T-helper 2 cell treated with Interferon-gamma antibody and Interleukin-4, amounts not matched to agents 100 ng/mL and 5 ng/mL, for 36 hours (primary cell): ENCODE data around the gene PDE4B. TPM values are rescaled to one million over a fixed set of nuclear protein-coding genes. Genes with fewer than 3 reads are reported as not detected.

ENCODE experiments used
- intact Hi-C: fragments of 100-400 bp; cut with micrococcal nuclease; formaldehyde crosslinking; loops from one replicate; pipeline ENCODE4 v1.15.1; 2023
- total RNA-seq: library from RNA; stranded (reverse); gene quantifications from 2 replicates; pipeline ENCODE4 v1.2.3, GENCODE V29; 2022

Gene PDE4B
- total RNA-seq = 15.6 and 16.9 TPM in 2 replicates

DNA sequence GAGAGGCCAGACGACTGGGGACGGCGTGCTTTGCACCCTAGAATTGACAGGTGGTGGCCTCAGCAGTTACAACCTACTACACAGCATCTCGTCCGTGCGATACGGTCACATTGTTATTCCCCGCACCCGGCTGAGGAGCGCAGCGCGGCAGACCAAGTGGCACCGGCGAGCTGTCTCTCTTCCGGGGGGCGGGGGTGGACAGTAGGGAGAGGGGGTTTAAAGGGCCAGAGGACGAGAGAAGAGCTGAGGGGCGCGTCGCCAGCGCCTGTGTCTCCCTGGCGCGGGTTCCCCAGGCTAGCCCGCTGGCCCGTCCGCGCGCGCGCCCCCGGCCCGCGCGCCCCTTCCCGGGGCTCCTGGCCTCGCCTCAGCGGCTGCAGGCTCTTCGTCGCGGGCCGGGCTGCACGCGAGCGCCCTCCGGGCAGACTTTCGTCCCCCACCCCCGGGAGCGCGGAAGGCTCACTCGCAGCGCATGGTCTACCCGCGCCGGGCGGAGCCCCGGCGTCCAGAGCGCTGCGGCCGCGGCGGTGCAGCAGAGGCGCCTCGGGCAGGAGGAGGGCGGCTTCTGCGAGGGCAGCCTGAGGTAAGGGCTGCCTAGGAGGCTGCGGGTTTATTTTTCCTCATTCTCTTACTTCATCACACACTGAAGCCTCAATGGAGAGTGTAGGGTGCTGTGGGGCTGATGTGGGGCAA, at the start of gene PDE4B:
Gene PDE4B, plus strand, starts transcription at position 227 of the 690 bp plus-strand sequence.
- intact Hi-C loops = no loop called here

DNA sequence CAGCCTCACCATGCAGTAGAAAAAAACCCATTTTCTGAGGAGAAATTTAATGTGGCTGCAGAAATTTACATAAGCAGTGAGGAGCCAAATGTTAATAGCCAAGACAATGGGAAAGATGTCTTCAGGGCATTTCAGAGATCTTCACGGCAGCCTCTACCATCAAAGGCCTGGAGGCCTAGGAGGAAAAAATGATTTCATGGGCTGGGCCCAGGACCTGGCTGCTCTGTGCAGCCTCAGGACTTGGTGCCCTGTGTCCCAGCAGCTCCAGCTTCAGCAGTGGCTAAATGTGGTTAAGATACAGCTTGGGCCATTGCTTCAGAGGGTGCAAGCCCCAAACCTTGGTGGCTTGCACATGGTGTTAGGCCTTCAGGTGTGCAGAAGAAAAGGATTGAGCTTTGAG, 48.0 kb upstream of the PDE4B start:
- intact Hi-C loops = no loop called here

DNA sequence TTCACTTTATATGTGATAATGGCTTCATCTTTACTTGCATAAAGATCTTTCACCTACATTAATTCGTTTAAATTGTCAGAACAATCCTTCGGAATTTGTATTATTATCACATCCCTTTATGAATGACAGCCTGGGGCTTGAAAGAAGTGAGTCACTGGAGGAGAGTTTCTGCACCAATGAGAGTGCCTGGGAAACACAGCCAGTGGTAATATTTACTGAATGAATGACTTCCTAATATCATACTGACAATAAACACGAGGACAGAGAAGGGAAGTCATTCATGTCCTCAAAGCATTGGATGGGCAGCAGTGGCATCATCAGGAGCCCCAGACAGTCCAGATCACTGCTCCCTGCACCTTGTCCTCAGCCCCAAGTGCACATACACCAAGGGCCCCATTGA, 40.7 kb upstream of the PDE4B start:
- intact Hi-C loops = no loop called here

DNA sequence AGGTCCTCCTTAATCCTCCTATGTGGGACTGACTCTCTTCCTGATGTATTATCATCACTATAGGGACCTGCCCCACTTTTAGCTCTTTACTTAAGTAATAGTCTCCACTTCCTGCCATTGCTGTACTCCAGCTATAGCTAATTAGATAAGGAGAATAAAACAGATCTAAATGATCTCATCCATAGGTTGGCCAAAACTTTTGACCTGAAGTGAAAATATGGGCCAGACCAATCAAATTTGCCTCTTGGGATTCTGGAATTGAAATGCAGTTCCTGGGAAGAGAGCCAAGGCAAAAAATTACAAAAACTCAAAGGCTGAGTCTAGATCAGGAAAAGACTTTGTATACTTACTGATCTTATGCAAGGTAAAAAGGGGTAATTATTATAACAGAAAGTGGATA, 36.1 kb upstream of the PDE4B start:
- intact Hi-C loops = no loop called here

DNA sequence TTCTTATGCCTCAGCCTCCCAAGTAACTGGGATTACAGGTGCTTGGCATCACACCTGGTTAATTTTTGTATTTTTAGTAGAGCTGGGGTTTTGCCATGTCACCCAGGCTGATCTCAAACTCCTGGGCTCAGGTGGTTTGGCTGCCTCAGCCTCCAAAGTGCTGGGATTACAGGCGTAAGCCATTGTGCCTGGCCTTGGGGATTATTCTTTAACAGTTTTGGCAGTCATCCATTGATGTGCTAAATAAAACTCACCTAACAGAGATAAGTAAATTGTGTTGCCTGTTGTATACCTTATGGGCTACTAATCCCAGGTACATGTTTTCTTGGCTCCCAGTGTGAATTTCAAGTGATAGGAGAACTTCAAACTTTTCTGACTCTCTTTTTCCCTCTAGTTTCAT, 35.2 kb upstream of the PDE4B start:
- intact Hi-C loops = no loop called here

DNA sequence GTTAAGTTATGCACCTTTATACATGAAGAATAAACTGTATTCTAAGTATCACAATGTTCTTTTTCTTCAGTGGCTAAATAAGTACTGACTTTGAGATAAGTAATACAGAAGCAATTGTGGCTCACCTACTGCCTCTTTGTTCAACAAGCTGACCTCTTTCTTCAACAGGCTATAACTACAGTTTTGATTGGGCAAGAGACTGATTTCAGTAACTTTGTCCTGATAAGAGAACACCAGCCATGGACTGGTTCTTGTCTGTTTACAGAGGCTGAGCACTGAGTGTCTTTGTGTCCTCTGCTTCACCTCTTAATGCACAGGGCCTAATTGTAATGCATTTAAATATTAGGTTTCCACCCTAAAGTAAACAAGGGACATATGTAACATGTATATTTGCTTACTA, 34.6 kb upstream of the PDE4B start:
- intact Hi-C loops = no loop called here

DNA sequence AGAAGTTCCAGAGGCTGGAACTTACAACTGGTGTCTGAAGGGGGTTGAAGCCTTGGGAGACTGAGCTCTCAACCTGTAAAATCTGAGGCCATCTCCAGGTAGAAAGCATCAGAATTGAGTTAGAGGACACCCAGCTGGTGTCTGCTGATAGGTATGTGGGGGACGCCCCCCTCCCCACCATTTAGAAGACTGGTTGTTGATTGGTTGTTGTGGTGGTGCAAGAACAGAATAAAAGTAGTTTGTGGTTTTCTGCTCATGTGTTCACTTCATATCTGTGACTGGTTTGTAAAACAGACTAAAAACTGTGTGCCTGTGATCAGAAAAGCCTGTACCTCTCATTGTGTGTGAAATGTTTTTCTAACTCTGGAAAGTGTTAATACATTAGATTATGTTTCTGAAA, 33.2 kb upstream of the PDE4B start:
- intact Hi-C loops = no loop called here

DNA sequence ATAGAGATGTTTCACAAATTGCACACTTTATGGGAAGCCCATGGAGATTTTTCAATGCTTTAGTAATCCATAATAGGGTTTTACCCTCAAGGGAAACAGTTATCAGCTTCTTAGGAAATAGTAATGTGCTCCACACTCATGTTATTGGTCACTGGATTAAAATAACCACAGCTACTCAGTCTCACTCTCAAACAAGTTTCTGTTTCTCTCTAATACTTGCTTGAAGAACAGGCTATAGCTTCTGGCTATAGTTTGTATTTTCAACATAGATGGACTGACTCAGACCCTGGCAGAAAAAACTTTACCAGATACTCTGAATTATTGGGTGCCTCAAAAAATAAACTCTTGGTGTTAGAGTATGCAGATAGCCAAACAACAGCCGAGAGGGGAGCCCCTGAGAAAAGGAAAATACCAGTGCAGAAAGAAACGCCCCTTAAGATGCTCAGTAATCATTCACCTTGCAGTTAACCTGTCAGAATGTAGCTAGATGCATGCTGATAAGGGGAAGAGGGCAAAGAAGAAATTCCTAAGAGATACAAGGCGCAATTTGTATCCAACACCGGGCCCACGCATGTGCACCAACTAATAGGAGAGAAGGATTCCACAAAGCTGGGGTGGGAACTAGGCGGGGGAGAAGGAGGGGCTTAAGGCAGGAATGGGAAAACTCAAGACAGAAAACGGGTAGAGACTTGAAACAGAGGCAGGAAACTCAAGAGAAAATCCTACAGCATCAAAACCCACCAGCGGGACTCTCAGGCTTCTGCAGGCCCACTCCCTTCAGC, 30.4 kb upstream of the PDE4B start:
- intact Hi-C loops = no loop called here

DNA sequence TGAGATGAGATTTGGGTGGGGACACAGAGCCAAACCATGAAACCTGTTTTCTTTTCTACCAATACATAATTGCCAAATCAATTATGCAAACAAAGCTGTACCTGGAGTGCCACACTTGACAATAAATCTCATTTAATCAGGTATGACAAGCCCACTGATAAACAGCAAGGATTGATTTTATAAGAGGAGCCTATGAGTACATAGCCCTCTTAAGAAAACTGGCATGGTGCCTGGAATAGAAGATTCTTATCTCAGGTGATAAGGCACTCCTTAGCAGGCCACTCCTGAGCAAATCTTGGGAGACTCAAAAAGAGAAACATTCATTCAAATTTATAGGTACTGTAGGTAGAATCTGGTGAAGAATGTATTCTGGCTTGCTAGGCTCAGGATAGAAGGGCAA, 28.6 kb upstream of the PDE4B start:
- intact Hi-C loops = no loop called here

DNA sequence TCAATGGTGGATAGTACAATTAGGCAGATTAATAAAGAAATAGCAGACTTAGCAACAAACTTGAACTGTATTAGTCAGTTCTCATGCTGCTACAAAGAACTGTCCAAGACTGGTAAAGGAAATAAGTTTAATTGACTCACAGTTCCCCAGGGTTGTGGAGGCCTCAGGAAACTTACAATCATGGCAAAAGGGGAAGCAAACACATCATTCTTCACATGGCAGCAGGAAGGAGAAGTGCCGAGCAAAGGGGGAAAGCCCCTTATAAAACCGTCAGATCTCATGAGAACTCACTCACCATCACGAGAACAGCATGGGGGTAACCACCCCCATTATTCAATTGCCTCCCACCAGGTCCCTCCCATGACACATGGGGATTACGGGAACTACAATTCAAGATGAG, 27.1 kb upstream of the PDE4B start:
- intact Hi-C loops = no loop called here

DNA sequence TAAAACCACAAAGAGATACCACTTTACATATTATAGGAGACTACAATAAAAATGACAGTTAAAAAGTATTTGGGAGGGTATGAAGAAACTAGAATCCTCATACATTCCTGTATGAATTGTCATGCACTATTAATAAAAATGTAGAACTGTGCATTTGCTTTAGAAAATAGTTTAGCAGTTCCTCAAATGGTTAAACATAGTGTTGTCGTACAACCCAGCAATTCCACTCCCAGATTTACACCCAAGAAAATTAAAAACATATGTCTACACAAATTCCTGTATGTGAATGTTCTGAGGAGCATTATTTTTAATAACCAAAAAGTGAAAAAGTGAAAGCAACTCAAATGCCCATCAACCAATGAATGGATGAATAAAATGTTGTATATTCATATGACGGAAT, 23.1 kb upstream of the PDE4B start:
- intact Hi-C loops = no loop called here

DNA sequence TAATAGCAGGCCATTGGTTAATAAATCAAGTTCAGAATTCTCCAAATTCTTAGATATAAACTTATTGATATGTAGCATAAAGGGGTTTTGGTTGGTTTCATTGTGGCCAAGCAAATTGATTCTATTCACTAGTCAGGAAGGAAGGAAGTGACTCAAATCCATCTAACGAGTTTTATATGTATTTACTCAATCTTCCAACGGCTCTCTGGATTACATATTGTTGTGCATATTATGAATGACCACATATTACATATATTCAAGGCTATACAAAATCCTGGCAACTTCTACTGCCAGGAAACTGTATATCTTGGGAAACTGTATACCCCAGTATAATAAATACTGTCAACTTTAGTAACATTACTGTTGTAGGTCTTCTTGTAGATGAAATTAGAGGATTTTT, 20.1 kb upstream of the PDE4B start:
- intact Hi-C loops = no loop called here

DNA sequence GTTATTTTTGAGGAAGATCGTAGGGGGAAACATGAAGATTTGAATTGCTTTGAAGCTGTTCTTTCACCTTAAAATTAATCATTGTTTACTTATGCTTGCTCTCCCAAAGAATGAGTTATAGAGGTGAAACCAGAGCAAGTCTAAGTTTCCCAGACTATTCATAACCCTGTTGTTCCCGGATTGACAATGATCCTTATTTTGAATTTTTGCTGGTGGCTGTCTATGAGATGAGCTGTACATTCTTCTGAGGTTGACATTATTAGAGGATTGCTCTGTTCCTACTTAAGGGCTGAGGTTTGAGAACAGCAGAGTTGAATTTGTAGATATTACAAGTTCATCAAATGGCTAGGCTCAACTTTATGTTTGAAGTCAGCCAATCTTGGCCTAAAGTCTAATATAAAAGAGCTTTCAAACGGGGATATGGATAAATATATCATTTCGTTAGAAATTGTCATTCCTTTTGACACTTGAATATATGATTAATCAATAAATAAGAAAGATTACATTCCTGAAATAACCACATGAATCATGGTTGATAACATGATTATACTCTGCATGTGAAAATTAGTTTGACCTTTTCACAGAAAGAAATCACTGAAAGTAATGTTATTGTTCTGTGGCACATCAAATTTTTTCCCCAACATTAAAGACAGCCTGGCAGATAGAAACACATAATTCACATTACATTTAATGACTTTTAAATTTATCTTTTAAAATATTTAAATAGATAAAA, 19.1 kb upstream of the PDE4B start:
- intact Hi-C loops = no loop called here

DNA sequence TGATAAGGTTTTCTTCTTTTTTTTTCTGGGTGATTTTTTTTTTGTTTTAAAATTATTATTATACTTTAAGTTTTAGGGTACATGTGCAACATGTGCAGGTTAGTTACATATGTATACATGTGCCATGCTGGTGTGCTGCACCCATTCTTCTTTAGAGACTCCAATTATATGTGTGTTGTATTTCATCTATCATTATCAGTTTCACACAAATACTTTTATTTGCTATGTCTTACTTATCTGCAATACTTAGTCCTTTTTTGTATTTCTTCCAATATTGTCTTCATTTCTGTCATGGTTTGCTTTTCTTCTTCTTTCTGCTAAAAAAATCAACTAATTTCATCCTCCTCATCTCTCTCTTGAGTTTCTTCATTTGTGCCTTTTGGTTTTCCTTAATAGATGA, 3.9 kb upstream of the PDE4B start:
- intact Hi-C loops = no loop called here

DNA sequence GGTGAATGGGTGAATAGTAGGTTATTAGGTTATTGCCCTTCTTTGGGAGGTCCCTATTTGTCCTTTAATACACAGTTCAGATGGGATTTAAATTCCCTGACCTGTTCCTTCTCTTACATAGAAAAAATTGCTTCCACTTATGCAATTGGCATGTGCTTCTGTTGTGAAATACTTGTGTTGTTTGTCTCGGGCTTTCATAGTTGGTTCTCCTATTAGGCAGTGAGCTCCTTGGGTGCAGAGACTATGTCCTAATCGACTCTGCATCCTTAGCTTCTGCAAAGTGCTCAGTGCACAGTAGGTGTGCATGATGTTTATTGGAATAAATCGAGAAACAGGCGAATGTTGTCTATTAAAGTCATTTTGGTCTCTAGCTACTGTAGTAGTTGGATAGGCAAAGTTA, 1.3 kb upstream of the PDE4B start:
- intact Hi-C loops = no loop called here

DNA sequence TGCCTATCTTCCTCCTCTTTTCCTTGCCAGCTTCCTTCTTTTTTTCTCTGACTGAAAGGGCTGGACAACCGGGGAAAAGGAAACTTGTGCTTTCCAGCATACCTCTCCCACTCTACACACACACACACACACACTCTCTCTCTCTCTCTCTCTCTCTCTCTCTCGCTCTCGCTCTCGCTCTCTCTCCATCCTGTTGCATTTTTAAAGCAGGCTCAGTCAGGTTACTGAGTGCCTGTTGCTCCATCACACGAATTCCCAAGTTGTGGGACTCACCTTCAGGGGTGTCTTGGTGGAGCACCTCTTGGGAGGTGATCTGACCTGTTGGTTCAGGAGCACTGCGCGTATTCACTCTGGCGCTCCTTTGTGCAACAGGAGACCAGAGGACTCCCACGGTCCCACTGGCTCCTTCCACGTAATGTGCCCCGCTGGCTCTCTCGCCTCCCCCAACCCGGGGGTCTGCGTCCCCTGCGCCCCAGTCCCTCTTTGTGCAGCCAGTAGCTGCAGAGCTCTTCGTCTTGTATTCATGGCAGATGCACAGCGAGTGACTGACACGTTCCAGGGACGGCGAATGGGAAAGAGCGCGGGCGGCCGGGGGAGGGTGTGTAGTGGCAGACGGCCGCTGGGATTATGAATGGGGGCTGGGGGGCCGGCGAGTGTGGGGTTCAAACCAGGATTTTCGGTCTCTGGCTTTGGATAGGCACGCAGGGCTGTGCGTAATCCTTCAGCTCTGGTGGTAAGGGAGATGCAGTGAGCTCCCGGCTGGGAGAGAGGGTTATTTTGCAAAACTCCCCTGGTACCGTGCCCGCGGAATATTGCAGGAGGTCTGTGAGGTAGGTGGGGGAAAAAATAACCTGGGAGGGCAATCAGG, 660 bp upstream of the PDE4B start:
- intact Hi-C loops = no loop called here

DNA sequence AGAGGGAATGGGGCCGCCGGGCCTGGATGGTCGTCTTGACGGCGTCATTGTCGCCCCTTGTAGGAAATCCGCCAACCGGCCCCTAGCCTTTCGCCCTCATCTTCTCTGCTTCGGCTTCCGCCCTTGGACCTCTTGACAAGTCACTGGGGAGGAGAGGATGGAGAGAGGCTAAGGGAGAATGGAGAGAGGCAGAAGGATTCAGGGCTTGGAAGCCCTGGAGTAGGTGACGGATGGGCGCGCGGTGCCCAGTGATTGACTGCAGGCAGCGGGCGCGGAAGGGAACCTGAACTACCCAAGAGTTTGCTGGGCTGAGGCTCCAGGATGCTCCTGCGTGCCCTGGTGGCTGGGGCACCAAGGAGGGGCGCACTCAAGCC, 651 bp downstream of the PDE4B start:
- intact Hi-C loops = no loop called here

DNA sequence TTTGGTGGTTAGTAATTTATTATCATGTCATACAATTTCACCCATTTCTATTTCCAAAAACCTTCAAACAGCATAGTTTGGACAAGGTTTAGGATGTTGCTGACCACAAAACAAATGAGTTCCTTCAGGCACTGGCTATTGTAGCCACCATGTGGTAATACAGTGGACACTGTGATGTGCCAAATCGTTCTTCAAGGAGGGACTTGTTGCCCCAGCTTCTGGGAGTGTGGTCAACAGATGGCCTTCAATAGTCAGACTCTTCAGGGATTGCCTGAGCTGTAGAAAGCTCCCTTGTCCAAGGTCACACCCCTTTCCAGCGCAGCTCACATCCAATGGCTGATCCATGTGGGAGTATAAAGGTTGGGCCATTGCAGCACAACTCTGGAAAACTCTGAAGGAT, 2.6 kb downstream of the PDE4B start:
- intact Hi-C loops = no loop called here

DNA sequence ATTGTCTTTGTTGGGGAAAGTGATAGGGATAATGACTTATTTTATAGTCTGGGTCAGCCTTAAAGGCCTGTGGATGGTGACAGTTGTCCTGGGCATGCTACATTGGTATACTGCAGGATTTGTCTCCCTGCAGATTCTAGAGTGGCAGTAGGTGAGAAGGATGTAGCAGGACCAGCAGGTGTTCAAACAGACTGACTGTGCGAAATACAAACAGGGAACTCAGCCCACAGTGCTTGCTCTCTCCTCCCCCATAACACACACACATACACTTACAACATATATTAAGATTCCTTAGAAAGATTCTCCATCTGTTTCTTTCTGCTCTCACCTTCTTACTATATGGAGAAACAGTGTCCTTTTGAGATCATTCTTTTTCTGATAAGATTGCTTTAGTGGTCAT, 6.9 kb downstream of the PDE4B start:
- intact Hi-C loops = no loop called here

DNA sequence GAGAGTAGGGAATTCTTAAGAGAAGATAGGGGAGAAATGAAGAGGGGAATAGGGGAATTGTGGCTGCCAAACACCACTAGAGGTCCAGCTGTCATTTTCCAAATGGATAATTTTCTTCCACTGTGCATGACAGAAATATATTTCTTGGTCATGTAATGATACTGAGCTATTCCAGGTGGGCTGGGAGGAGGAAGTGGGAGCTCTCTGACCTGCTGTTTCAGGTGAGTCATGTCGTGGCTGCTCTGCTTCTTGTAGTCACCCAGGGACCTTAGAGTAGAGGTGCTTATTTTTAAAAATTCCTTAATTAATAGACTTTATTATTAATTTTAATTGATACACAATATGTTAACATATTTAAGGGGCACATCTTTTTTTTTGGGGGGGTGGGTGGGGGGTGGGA, 11.9 kb downstream of the PDE4B start:
- intact Hi-C loops = no loop called here

DNA sequence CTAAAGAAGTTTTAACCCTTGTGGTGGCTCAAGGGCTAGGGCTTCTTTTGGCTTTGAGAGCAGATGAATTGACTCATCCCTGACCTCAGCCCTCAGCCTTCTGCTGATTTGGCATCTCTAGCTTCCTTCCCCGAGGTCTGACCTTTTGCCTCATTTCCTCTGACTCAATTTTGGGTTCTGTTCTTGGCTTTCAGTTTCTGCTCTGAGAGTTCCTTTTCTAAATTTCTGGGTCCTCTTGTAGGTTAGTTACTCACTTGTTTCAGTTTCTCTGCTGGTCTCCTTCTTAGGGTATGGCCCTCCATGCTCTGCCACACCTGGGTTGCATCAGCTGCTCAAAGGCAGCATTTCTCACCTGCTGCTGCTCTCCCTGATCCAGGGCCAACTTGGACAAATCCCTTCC, 19.4 kb downstream of the PDE4B start:
- intact Hi-C loops = loop anchor here (1.0 to 10.0 kb wide), 9 partner anchors 18 to 1615 kb away; partner anchors contain the start of genes LEPR and LEPROT
